ENCODE results near the gene FARSB.

GRCh38 chr2:222522082-222522481, 133.8 kb downstream of the FARSB start:
- TF ChIP-seq CTCF (IDR thresholded peaks at IDR 0.05 in 8 of 11, conservative IDR thresholded peaks at IDR 0.05 in 3 of 11), result no peak
- TF ChIP-seq POLR2AphosphoS5 (IDR thresholded peaks at IDR 0.05), result no peak
- TF ChIP-seq POLR2A (IDR thresholded peaks at IDR 0.05), result no peak
